K562 (cell line): ENCODE measurements around the gene PQBP1. TPM values are rescaled to one million over a fixed set of nuclear protein-coding genes. Genes with fewer than 3 reads are reported as not detected.
A peak's percentile ranks its signal among the peaks of the same experiment; 100 is the strongest.

Experiments
- ATAC-seq: fragments of 200-7000 bp; cut with Tn5 transposase; 3 replicates; pipeline ENCODE4 v1.9.1; 2020; ENCODE audit warnings: moderate library complexity
- BruUV-seq: library from RNA; stranded (reverse); fragments of 400-500 nt; replicated peaks from 2 replicates; lab custom pipeline; 2021; lab: Mats Ljungman, UMichigan
- CTCF ChIA-PET: fragments of 300-600 bp; formaldehyde crosslinking; extraction: SDS; loops from one replicate; lab custom pipeline; 2021; ENCODE audit warnings: low intra/inter-chr PET ratio; lab: Yijun Ruan, JAX
- POLR2A ChIA-PET: fragments of 300-600, 350-650 bp; sonication (Branson Sonifier 250); formaldehyde crosslinking; extraction: SDS; loops from one replicate; lab custom pipeline; 2021; ENCODE audit warnings: antibody characterized with exemption, inconsistent platforms; lab: Yijun Ruan, JAX
- DNase-seq, 4 experiments: peaks; one replicate each; pipeline versions ENCODE4 v3.0.0 to v3.0.0-alpha.2; 2011 to 2018; ENCODE audit warnings: low spot score in 3 of 4, mixed read lengths in 3 of 4; ENCODE audit errors: extremely low read depth in 1 of 4
- FAIRE-seq: peaks from 2 replicates; lab custom pipeline; 2011; peaks lifted over from hg19 to GRCh38; lab: Jason Lieb, UNC
- H2AFZ ChIP-seq: 2 replicates; pipeline ENCODE4 v1.6.0; 2011; ENCODE audit warnings: low read depth, low read length, control low read depth, inconsistent platforms
- H3K27ac ChIP-seq: fragments of 200-600 bp; 3 replicates; pipeline ENCODE4 v1.8.0; 2011; ENCODE audit warnings: low read depth, mild to moderate bottlenecking, control low read depth, inconsistent platforms, low read length, moderate library complexity, mixed read lengths; ENCODE audit errors: extremely low read depth
- H3K27me3 ChIP-seq, 2 experiments: fragments of 300-600 bp in 1 of 2; 2 replicates in 1 of 2; 3 replicates in 1 of 2; pipeline versions ENCODE4 v1.6.0 to v1.8.0; 2011; ENCODE audit warnings: inconsistent platforms in 2 of 2, low read length in 2 of 2, mild to moderate bottlenecking in 1 of 2, mixed read lengths in 1 of 2, moderate library complexity in 1 of 2; ENCODE audit not compliant: control insufficient read depth in 2 of 2, insufficient read depth in 2 of 2
- H3K36me3 ChIP-seq: fragments of 300-600 bp; 3 replicates; pipeline ENCODE4 v1.8.0; 2011; ENCODE audit warnings: mild to moderate bottlenecking, low read length, inconsistent platforms; ENCODE audit not compliant: control insufficient read depth, insufficient read depth
- H3K4me1 ChIP-seq, 2 experiments: fragments of 200-600 bp in 1 of 2; replicated peaks in 1 of 2; 2 replicates in 1 of 2; 3 replicates in 1 of 2; pipeline versions ENCODE4 v1.5.1 to v1.8.0; 2011; ENCODE audit warnings: inconsistent platforms in 2 of 2, low read length in 2 of 2, mild to moderate bottlenecking in 1 of 2, mixed read lengths in 1 of 2, moderate library complexity in 1 of 2; ENCODE audit not compliant: control insufficient read depth in 2 of 2, insufficient read depth in 2 of 2
- H3K4me2 ChIP-seq: 2 replicates; pipeline ENCODE4 v1.6.1; 2011; ENCODE audit warnings: low read length, control low read depth, inconsistent platforms, mixed read lengths; ENCODE audit not compliant: insufficient read depth
- H3K4me3 ChIP-seq: fragments of 200-600 bp; sonication (generic), shearing (Covaris generic); 2 replicates; pipeline ENCODE4 v1.5.1; 2016; ENCODE audit warnings: control low read depth, inconsistent platforms
- H3K79me2 ChIP-seq: fragments of 200-600 bp; 3 replicates; pipeline ENCODE4 v1.8.0; 2011; ENCODE audit warnings: low read length, inconsistent platforms; ENCODE audit not compliant: control insufficient read depth, insufficient read depth
- H3K9ac ChIP-seq, 2 experiments: 2 replicates each; pipeline versions ENCODE4 v1.6.0 to v1.6.1; 2011; ENCODE audit warnings: low read depth in 2 of 2, low read length in 2 of 2, control low read depth in 1 of 2, inconsistent platforms in 1 of 2, mild to moderate bottlenecking in 1 of 2, mixed read lengths in 1 of 2; ENCODE audit not compliant: insufficient read depth in 1 of 2
- H3K9me1 ChIP-seq: one replicate; pipeline ENCODE4 v1.6.0; 2011; ENCODE audit warnings: inconsistent platforms, mild to moderate bottlenecking, low read length, moderate library complexity; ENCODE audit not compliant: control insufficient read depth, insufficient read depth
- H3K9me3 ChIP-seq: replicated peaks from 2 replicates; pipeline ENCODE4 v1.5.1; 2011; ENCODE audit warnings: low read depth, low read length, inconsistent platforms; ENCODE audit not compliant: control insufficient read depth, insufficient read depth
- H4K20me1 ChIP-seq: replicated peaks from 2 replicates; pipeline ENCODE4 v1.6.1; 2011; ENCODE audit warnings: low read length, inconsistent platforms, mixed read lengths; ENCODE audit not compliant: control insufficient read depth, insufficient read depth
- EP400 ChIP-seq: fragments of 450-650 bp; IDR thresholded peaks from 2 replicates; pipeline ENCODE4 v1.6.1; 2017; ENCODE audit warnings: antibody characterized with exemption, mild to moderate bottlenecking, moderate library complexity
- HMGN3 ChIP-seq: IDR thresholded peaks from 2 replicates; pipeline ENCODE4 v1.6.1; 2011; ENCODE audit warnings: borderline replicate concordance, low read depth, mild to moderate bottlenecking, mixed read lengths, low read length; ENCODE audit not compliant: insufficient read length; ENCODE audit errors: extremely low read depth
- MAFK ChIP-seq: IDR thresholded peaks from 2 replicates; pipeline ENCODE4 v1.6.1; 2011; ENCODE audit warnings: low read length, improper control_type of control experiment
- MBD2 ChIP-seq: sonication (generic); IDR thresholded peaks from 2 replicates; pipeline ENCODE4 v1.6.1; 2016; ENCODE audit warnings: low read depth, borderline replicate concordance
- NFIX ChIP-seq: fragments of 250-450 bp; sonication (Bioruptor Pico); IDR thresholded peaks from 2 replicates; pipeline ENCODE4 v1.4.0; 2020; ENCODE audit warnings: low read depth, mild to moderate bottlenecking, moderate library complexity
- NR3C1 ChIP-seq: sonication (generic); formaldehyde crosslinking; IDR thresholded peaks from 2 replicates; pipeline ENCODE4 v1.8.1; 2022; ENCODE audit warnings: missing genetic modification reagents
- PCBP2 ChIP-seq: fragments of 200-400 bp; formaldehyde crosslinking; IDR thresholded peaks from 2 replicates; pipeline ENCODE4 v1.6.1; 2018; ENCODE audit warnings: low read length, low read depth, mild to moderate bottlenecking, moderate library complexity; ENCODE audit not compliant: poor library complexity, severe bottlenecking
- RBM15 ChIP-seq: fragments of 200-400 bp; formaldehyde crosslinking; IDR thresholded peaks from 2 replicates; pipeline ENCODE4 v1.6.1; 2018; ENCODE audit warnings: mild to moderate bottlenecking, low read length, moderate library complexity; ENCODE audit not compliant: insufficient read depth
- RCOR1 ChIP-seq, 2 experiments: IDR thresholded peaks; 2 replicates each; pipeline ENCODE4 v1.6.1; 2012; ENCODE audit warnings: low read depth in 2 of 2, low read length in 2 of 2, borderline replicate concordance in 1 of 2, improper control_type of control experiment in 1 of 2
- TCF7 ChIP-seq: sonication (generic); IDR thresholded peaks from 2 replicates; pipeline ENCODE4 v1.6.1; 2016; ENCODE audit warnings: antibody characterized with exemption, borderline replicate concordance
- ZEB2 ChIP-seq: fragments of 450-650 bp; IDR thresholded peaks from 2 replicates; pipeline ENCODE4 v1.6.1; 2016
- ZNF133 ChIP-seq: fragments of 250-450 bp; sonication (Bioruptor Pico); IDR thresholded peaks from 2 replicates; pipeline ENCODE4 v1.4.0; 2020; ENCODE audit warnings: mild to moderate bottlenecking
- ZNF282 ChIP-seq: sonication (generic); formaldehyde crosslinking; IDR thresholded peaks from 2 replicates; pipeline ENCODE4 v1.8.1; 2023; ENCODE audit warnings: missing genetic modification reagents
- ZNF57 ChIP-seq: fragments of 450-650 bp; formaldehyde crosslinking; IDR thresholded peaks from 2 replicates; pipeline ENCODE4 v1.4.0; 2020; ENCODE audit warnings: mild to moderate bottlenecking, moderate library complexity
- ZNF584 ChIP-seq: fragments of 200-800 bp; sonication (Bioruptor generic); IDR thresholded peaks from 2 replicates; pipeline ENCODE4 v1.6.1; 2016; ENCODE audit warnings: low read depth, mild to moderate bottlenecking, missing genetic modification characterization, missing compliant biosample characterization
- ZNF644 ChIP-seq: fragments of 200-800 bp; sonication (Bioruptor generic); IDR thresholded peaks from 2 replicates; pipeline ENCODE4 v1.6.1; 2016; ENCODE audit warnings: low read depth, missing genetic modification characterization, missing compliant biosample characterization
- WGBS: fragments of 100-300 bp; shearing (Covaris generic); methylation state at CpG from one replicate; pipeline ENCODE4 v1.1.6; 2016; ENCODE audit warnings: low coverage, mixed read lengths; ENCODE audit not compliant: insufficient coverage; ENCODE audit errors: missing lambda C conversion rate; 5-methylcytosine and 5-hydroxymethylcytosine counted together
- in situ Hi-C: fragments of 300-500 bp; cut with MboI; formaldehyde crosslinking; loops from 4 replicates; pipeline ENCODE4 v1.15.0; 2018; ENCODE audit warnings: inconsistent platforms, mixed read lengths
- intact Hi-C: fragments of 100-400 bp; cut with micrococcal nuclease; formaldehyde crosslinking; loops from 2 replicates; pipeline ENCODE4 v1.14.2; 2022
- polyA plus RNA-seq, 8 experiments: library from polyadenylated mRNA; depleted of rRNA in 4 of 8; stranded (reverse) in 5 of 8; unstranded in 3 of 8; fragments of >200 nt; fragmentation: Nextera tagmentation in 2 of 8; fragmentation: Illumina TruSeq in 1 of 8; extraction: Ambion mirVana in 2 of 8; extraction: Trizol in 1 of 8; gene quantifications; 2 replicates each; pipeline versions ENCODE4 v1.2.1 to v1.2.3, GENCODE V29; 2011 to 2014; ENCODE audit warnings: inconsistent platforms in 1 of 8, missing spikeins in 1 of 8
- total RNA-seq, 7 experiments: library from RNA; depleted of rRNA in 6 of 7; stranded (reverse); fragments of >200 nt in 6 of 7; fragmentation: Illumina TruSeq in 2 of 7; extraction: Trizol in 2 of 7; gene quantifications; 2 replicates each; pipeline versions ENCODE4 v1.2.1 to v1.2.3, GENCODE V29; 2011 to 2021; ENCODE audit warnings: low replicate concordance in 1 of 7
- TF ChIP-seq, protein P1 (sequence below), 2 experiments: fragments of 450-650 bp in 1 of 2; IDR thresholded peaks; 2 replicates each; pipeline ENCODE4 v1.6.1; 2011 to 2017; ENCODE audit warnings: low read depth in 2 of 2, antibody characterized with exemption in 1 of 2, borderline replicate concordance in 1 of 2, low read length in 1 of 2, mild to moderate bottlenecking in 1 of 2, mixed read lengths in 1 of 2; ENCODE audit not compliant: control insufficient read depth in 1 of 2
- TF ChIP-seq, protein P2 (sequence below): IDR thresholded peaks from 2 replicates; pipeline ENCODE4 v1.6.1; 2012; ENCODE audit warnings: low read depth, low read length, improper control_type of control experiment, borderline replicate concordance

Gene PQBP1
- total and polyA plus RNA-seq, 9 of the 15 experiments (the other 6 are each of a cell fraction or from before 2014, with no cell fraction given): 41.3 to 262 (median 112) TPM

DNA sequence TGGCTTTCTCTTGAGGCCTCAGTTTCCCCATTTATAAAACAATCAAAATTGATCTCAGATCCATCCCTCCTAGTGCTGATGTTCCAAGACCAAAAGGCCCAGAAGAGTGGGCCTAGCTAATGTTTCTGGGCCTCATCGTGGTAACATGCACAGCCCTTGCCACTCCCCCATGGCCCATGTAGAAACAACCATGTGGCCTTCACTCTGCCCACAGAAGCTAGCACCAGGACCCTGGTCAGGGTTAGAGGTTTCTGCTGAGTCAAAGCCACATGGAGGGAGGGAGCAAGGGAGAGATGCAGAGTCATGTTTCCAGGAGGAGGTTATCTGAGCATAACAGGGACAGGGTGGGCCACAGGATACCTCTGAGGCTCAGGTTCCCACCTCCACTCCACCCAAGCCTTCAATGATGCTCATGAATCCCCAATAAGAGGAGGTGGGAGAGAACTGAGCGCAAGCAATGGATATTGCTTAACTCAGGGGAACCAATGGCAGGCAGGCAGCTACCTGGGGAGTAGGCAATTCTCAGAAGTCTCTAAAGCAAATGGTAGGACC is 42.8 kb downstream of the PQBP1 start:
- Histone ChIP-seq H3K9me3 (no peaks in the 10 kb centered on the region), H3K36me3 (peaks cover 59% of the 10 kb centered on the region), H3K79me2 (peaks cover 95% of the 10 kb centered on the region), H2AFZ (no peak overlapping the region), H4K20me1 (no peaks in the 10 kb centered on the region), H3K4me1 (peaks cover 68 to 84% of the 10 kb centered on the region in 2 experiments), H3K27me3 (no peaks in the 10 kb centered on the region), H3K9me1 (no peaks in the 10 kb centered on the region), H3K4me3 (no peak overlapping the region), H3K4me2 (peak overlapping the region; percentile 30), H3K27ac (peak overlapping the region; percentile 91), H3K9ac (peak overlapping the region; percentile 60 to 65; a peak in 3 of 4 replicates)
- FAIRE-seq: peak; percentile 90
- ChIA-PET POLR2A (interaction anchor here (0.6 to 1.3 kb wide), 5 partner anchors 8 to 215 kb away, joined by 3 to 11 read pairs (median 4); partner anchors contain the start of gene OTUD5), CTCF (interaction anchor here (0.5 kb wide), 1 partner anchor 18 kb away, joined by 3 read pairs; no protein-coding TSS in a partner anchor)
- no TSS peak for BruUV-seq
- intact Hi-C loops: loop anchor here (5.0 kb wide), 1 partner anchor 138 kb away; the partner anchor contains the start of gene HDAC6
- peak; percentile 71 to 93 (median 81) for DNase-seq
- ATAC-seq: peak; percentile 73
- 0% methylated on average over 2 of the region's 2 CpGs for WGBS
- in situ Hi-C loops: no loop called here
- TF ChIP-seq ZNF282 (CRISPR knock-in tag) (no peak), ZNF133 (CRISPR knock-in tag) (no peak), RBM15 (no peak), PCBP2 (no peak), NFIX (CRISPR knock-in tag) (no peak), MAFK (peak; percentile 95), TCF7 (no peak), ZNF584 (CRISPR knock-in tag) (no peak), MBD2 (peak; percentile 22; the same call in 1 of the 2 replicates), NR3C1 (CRISPR knock-in tag) (no peak), ZNF644 (no peak), RCOR1 (IDR thresholded peaks at IDR 0.05; ENCODE audit: borderline replicate concordance in 1 of 2, low read depth in 2 of 2, low read length in 2 of 2) (peak; percentile 27 to 76; a peak in 3 of 4 replicates), HMGN3 (no peak), ZNF57 (CRISPR knock-in tag) (no peak), ZEB2 (peak; percentile 89), EP400 (peak; percentile 83)
- TF ChIP-seq, protein P1, sequence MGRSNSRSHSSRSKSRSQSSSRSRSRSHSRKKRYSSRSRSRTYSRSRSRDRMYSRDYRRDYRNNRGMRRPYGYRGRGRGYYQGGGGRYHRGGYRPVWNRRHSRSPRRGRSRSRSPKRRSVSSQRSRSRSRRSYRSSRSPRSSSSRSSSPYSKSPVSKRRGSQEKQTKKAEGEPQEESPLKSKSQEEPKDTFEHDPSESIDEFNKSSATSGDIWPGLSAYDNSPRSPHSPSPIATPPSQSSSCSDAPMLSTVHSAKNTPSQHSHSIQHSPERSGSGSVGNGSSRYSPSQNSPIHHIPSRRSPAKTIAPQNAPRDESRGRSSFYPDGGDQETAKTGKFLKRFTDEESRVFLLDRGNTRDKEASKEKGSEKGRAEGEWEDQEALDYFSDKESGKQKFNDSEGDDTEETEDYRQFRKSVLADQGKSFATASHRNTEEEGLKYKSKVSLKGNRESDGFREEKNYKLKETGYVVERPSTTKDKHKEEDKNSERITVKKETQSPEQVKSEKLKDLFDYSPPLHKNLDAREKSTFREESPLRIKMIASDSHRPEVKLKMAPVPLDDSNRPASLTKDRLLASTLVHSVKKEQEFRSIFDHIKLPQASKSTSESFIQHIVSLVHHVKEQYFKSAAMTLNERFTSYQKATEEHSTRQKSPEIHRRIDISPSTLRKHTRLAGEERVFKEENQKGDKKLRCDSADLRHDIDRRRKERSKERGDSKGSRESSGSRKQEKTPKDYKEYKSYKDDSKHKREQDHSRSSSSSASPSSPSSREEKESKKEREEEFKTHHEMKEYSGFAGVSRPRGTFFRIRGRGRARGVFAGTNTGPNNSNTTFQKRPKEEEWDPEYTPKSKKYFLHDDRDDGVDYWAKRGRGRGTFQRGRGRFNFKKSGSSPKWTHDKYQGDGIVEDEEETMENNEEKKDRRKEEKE (IDR thresholded peaks at IDR 0.05; ENCODE audit: borderline replicate concordance in 1 of 2, control insufficient read depth in 1 of 2, low read depth in 2 of 2, low read length in 1 of 2): no peak
- TF ChIP-seq, protein P2, sequence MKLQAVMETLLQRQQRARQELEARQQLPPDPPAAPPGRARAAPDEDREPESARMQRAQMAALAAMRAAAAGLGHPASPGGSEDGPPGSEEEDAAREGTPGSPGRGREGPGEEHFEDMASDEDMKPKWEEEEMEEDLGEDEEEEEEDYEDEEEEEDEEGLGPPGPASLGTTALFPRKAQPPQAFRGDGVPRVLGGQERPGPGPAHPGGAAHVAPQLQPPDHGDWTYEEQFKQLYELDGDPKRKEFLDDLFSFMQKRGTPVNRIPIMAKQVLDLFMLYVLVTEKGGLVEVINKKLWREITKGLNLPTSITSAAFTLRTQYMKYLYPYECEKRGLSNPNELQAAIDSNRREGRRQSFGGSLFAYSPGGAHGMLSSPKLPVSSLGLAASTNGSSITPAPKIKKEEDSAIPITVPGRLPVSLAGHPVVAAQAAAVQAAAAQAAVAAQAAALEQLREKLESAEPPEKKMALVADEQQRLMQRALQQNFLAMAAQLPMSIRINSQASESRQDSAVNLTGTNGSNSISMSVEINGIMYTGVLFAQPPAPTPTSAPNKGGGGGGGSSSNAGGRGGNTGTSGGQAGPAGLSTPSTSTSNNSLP: no peak; the same call in 1 of the 2 replicates
